B cell (primary cell): ENCODE data around the gene GABRG3. TPM values are rescaled to one million over a fixed set of nuclear protein-coding genes. Genes with fewer than 3 reads are reported as not detected.

Experiments
- ATAC-seq: fragments of 200-7000 bp; cut with Tn5 transposase; one replicate; pipeline ENCODE4 v1.10.0; 2021; ENCODE audit warnings: low read depth, mild to moderate bottlenecking, moderate number of reproducible peaks, moderate library complexity
- CTCF ChIA-PET: fragments of 350-600 bp; sonication (Branson Sonifier 250); formaldehyde crosslinking; loops from one replicate; lab custom pipeline; 2021; ENCODE audit warnings: antibody characterized with exemption, inconsistent platforms; lab: Charles Lee
- POLR2A ChIA-PET: fragments of 350-600 bp; sonication (Branson Sonifier 250); formaldehyde crosslinking; loops from one replicate; lab custom pipeline; 2021; ENCODE audit warnings: antibody characterized with exemption; lab: Charles Lee
- DNase-seq: peaks from one replicate; pipeline ENCODE4 v3.0.0; 2013
- H2AFZ ChIP-seq: 2 replicates; pipeline ENCODE4 v1.6.1; 2012; ENCODE audit warnings: mild to moderate bottlenecking, low read depth, low read length; ENCODE audit not compliant: insufficient read depth, poor library complexity, severe bottlenecking
- H3K27ac ChIP-seq, 2 donors: 1 replicate in 1 of 2; 2 replicates in 1 of 2; pipeline ENCODE4 v1.5.1; 2012 to 2013; ENCODE audit warnings: low read length in 2 of 2, mild to moderate bottlenecking in 2 of 2, moderate library complexity in 1 of 2
- H3K27me3 ChIP-seq, 4 experiments: fragments of 200-600 bp in 1 of 4; sonication (generic) in 1 of 4; replicated peaks in 1 of 4; 1 replicate in 2 of 4; 2 replicates in 2 of 4; pipeline versions ENCODE4 v1.6.1 to v1.7.0; 2013 to 2016; ENCODE audit warnings: low read length in 3 of 4, mild to moderate bottlenecking in 2 of 4, mixed read lengths in 1 of 4, moderate library complexity in 1 of 4; ENCODE audit not compliant: insufficient read depth in 4 of 4, control insufficient read depth in 3 of 4; ENCODE audit errors: control extremely low read depth in 1 of 4
- H3K36me3 ChIP-seq, 2 experiments: replicated peaks in 1 of 2; 1 replicate in 1 of 2; 2 replicates in 1 of 2; pipeline versions ENCODE4 v1.6.1 to v1.7.1; 2013; ENCODE audit warnings: low read length in 1 of 2; ENCODE audit not compliant: insufficient read depth in 2 of 2, control insufficient read depth in 1 of 2; ENCODE audit errors: control extremely low read depth in 1 of 2, extremely low read depth in 1 of 2
- H3K4me1 ChIP-seq, 2 donors: fragments of 200-600 bp in 1 of 2; sonication (generic) in 1 of 2; 1 replicate in 1 of 2; 2 replicates in 1 of 2; pipeline versions ENCODE4 v1.5.1 to v1.6.1; 2013 to 2017; ENCODE audit warnings: low read length in 2 of 2; ENCODE audit not compliant: control insufficient read depth in 2 of 2, insufficient read depth in 2 of 2
- H3K4me2 ChIP-seq: replicated peaks from 2 replicates; pipeline ENCODE3; 2012; ENCODE audit warnings: mild to moderate bottlenecking, low read depth, low read length; ENCODE audit not compliant: poor library complexity, severe bottlenecking
- H3K4me3 ChIP-seq, 5 experiments: fragments of 200-600 bp in 1 of 5; sonication (generic) in 1 of 5; 1 replicate in 3 of 5; 2 replicates in 2 of 5; pipeline versions ENCODE4 v1.5.1 to v1.7.0; 2011 to 2016; ENCODE audit warnings: low read length in 4 of 5, mild to moderate bottlenecking in 4 of 5, low read depth in 2 of 5, control low read depth in 1 of 5, moderate library complexity in 1 of 5; ENCODE audit not compliant: insufficient read depth in 1 of 5; ENCODE audit errors: control extremely low read depth in 1 of 5, extremely low read depth in 1 of 5
- H3K79me2 ChIP-seq: fragments of 200-600 bp; sonication (generic); one replicate; pipeline ENCODE4 v1.6.0; 2016; ENCODE audit warnings: low read length; ENCODE audit not compliant: control insufficient read depth, insufficient read depth
- H3K9ac ChIP-seq: fragments of 200-600 bp; sonication (generic); 2 replicates; pipeline ENCODE4 v1.6.1; 2017; ENCODE audit warnings: mild to moderate bottlenecking, low read length, moderate library complexity
- H3K9me3 ChIP-seq, 3 donors: one replicate each; pipeline versions ENCODE4 v1.6.1 to v1.7.1; 2013; ENCODE audit warnings: low read length in 2 of 3; ENCODE audit not compliant: control insufficient read depth in 2 of 3, insufficient read depth in 1 of 3; ENCODE audit errors: control extremely low read depth in 1 of 3
- H4K20me1 ChIP-seq: 2 replicates; pipeline ENCODE4 v1.6.0; 2012; ENCODE audit warnings: mild to moderate bottlenecking, low read length; ENCODE audit not compliant: insufficient read depth, control insufficient read depth, poor library complexity, severe bottlenecking
- H3K27ac Mint-ChIP-seq: one replicate; pipeline ENCODE4 v1.8.0; 2021; ENCODE audit warnings: mixed read lengths
- H3K27me3 Mint-ChIP-seq: one replicate; pipeline ENCODE4 v1.8.0; 2021; ENCODE audit warnings: mixed read lengths
- H3K4me1 Mint-ChIP-seq: one replicate; pipeline ENCODE4 v1.8.0; 2021; ENCODE audit warnings: mixed read lengths
- H3K4me3 Mint-ChIP-seq: one replicate; pipeline ENCODE4 v1.8.0; 2021; ENCODE audit warnings: mixed read lengths
- H3K9me3 Mint-ChIP-seq: one replicate; pipeline ENCODE4 v1.8.0; 2022; ENCODE audit warnings: mixed read lengths; ENCODE audit not compliant: insufficient read depth
- EZH2 ChIP-seq: IDR thresholded peaks from 2 replicates; pipeline ENCODE4 v1.6.1; 2012; ENCODE audit warnings: borderline replicate concordance, low read depth, mild to moderate bottlenecking, moderate library complexity, low read length; ENCODE audit not compliant: insufficient read depth, poor library complexity, severe bottlenecking
- WGBS: methylation state at CpG from one replicate; pipeline ENCODE4 v1.1.5; 2013; ENCODE audit warnings: missing lambda C conversion rate; ENCODE audit not compliant: insufficient coverage; 5-methylcytosine and 5-hydroxymethylcytosine counted together
- intact Hi-C: fragments of 100-400 bp; cut with micrococcal nuclease; formaldehyde crosslinking; loops from one replicate; pipeline ENCODE4 v1.10.0; 2022
- polyA plus RNA-seq: library from polyadenylated mRNA; depleted of rRNA; stranded (reverse); fragments of >200 nt; gene quantifications from 2 replicates; pipeline ENCODE4 v1.2.3, GENCODE V29; 2012
- total RNA-seq, 2 donors: library from RNA; stranded (reverse); fragments of 120-200 nt in 1 of 2; gene quantifications; 1 replicate in 1 of 2; 2 replicates in 1 of 2; pipeline versions ENCODE4 v1.2.3 to v1.2.4, GENCODE V29; 2013 to 2022
- TF ChIP-seq, protein P1 (sequence below): fragments of 200-600 bp; IDR thresholded peaks from one replicate; pipeline ENCODE4 v1.8.0; 2022; ENCODE audit warnings: antibody characterized with exemption, mild to moderate bottlenecking

The GABRG3 gene
- total and polyA plus RNA-seq, 2 donors (not counting 1 experiment from before 2014, with no cell fraction given): not detected

DNA sequence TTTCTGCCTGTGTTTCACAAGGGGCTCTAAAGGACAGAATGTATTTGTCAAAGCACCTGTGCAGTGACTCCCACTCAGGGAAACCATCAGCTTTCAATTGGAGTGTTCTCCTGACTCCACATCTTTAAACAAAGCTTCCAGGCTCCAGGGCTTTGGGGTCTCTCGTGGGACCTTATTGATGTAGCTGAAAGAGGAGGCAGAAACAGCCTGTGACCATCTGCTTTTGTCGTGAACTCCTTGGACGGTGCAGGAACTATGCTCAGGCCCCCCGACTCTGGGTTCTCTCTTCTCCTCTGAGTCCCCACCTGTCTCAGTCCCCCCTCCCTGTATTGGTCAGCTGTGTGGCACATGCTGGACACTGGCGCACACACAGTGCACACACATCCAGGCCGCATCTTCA lies 486.8 kb downstream of the GABRG3 start:
- Histone ChIP-seq H3K79me2 (no peaks in the 10 kb centered on the region), H3K9ac (no peak overlapping the region), H3K4me1 (no peaks in the 10 kb centered on the region), H3K9me3 (peaks cover 0 to 12% (median 0%) of the 10 kb centered on the region in 3 donors), H3K4me2 (no peak overlapping the region), H4K20me1 (no peaks in the 10 kb centered on the region), H2AFZ (no peak overlapping the region), H3K36me3 (no peaks in the 10 kb centered on the region), H3K4me3 (no peak overlapping the region), H3K27ac (no peak overlapping the region), H3K27me3 (no peaks in the 10 kb centered on the region)
- ChIA-PET POLR2A (no interaction called here), CTCF (no interaction called here)
- TF ChIP-seq, protein P1, sequence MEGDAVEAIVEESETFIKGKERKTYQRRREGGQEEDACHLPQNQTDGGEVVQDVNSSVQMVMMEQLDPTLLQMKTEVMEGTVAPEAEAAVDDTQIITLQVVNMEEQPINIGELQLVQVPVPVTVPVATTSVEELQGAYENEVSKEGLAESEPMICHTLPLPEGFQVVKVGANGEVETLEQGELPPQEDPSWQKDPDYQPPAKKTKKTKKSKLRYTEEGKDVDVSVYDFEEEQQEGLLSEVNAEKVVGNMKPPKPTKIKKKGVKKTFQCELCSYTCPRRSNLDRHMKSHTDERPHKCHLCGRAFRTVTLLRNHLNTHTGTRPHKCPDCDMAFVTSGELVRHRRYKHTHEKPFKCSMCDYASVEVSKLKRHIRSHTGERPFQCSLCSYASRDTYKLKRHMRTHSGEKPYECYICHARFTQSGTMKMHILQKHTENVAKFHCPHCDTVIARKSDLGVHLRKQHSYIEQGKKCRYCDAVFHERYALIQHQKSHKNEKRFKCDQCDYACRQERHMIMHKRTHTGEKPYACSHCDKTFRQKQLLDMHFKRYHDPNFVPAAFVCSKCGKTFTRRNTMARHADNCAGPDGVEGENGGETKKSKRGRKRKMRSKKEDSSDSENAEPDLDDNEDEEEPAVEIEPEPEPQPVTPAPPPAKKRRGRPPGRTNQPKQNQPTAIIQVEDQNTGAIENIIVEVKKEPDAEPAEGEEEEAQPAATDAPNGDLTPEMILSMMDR: no peak
- no peak for TF ChIP-seq EZH2
- DNase-seq (no peak), ATAC-seq (no peak)
- no peaks in the 10 kb centered on the region for H3K27me3 Mint-ChIP-seq
- 97% methylated on average over 5 of the region's 6 CpGs for WGBS
- H3K4me1 Mint-ChIP-seq: no peaks in the 10 kb centered on the region
- peaks cover 7% of the 10 kb centered on the region for H3K9me3 Mint-ChIP-seq
- no peak overlapping the region for H3K27ac Mint-ChIP-seq
- intact Hi-C loops: no loop called here
- no peak overlapping the region for H3K4me3 Mint-ChIP-seq

DNA sequence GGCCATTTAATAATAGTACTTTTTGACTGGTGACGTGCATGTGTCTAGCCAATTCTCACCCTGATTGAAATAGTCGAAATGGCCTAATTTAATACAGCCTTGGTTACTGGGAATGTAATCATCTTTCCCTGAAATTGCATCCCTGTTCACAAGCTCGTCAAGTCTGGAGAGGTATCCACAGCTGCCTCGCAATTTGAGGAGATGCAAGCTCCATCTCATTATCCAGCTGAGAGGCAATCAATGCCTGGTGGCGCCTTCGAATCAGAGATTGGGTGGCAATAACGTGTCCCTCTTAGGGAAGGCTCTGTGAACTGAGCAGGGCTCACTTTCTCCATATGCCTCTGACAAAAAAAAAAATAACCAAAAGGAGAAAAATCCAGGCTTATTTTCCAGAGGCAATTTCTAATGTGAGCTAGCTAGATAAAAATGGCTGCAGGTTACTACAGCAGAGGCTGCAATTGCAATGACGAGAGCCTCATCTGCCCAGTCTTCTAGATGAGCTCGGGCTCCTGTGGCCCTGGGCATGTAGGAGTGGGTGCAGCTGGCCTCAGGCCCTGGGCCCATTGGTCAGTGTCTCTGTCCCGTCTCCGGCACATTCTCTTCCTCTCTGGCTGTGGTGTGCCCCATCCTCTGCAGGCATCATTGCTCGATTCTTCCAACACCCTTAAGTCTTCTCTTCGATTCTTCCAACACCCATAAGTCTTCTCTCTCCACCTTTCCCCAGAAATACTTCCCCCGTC lies 487.5 kb downstream of the GABRG3 start:
- Histone ChIP-seq H3K4me3 (no peak overlapping the region), H2AFZ (no peak overlapping the region), H3K27ac (no peak overlapping the region), H3K9ac (no peak overlapping the region), H3K79me2 (no peaks in the 10 kb centered on the region), H3K36me3 (no peaks in the 10 kb centered on the region), H3K9me3 (peaks cover 0 to 14% (median 0%) of the 10 kb centered on the region in 3 donors), H3K4me2 (no peak overlapping the region), H3K4me1 (no peaks in the 10 kb centered on the region), H4K20me1 (no peaks in the 10 kb centered on the region), H3K27me3 (no peaks in the 10 kb centered on the region)
- Mint-ChIP-seq H3K9me3 (peaks cover 4% of the 10 kb centered on the region), H3K4me3 (no peak overlapping the region), H3K27ac (no peak overlapping the region), H3K27me3 (no peaks in the 10 kb centered on the region), H3K4me1 (no peaks in the 10 kb centered on the region)
- ATAC-seq (no peak), DNase-seq (no peak)
- TF ChIP-seq, protein P1: no peak
- TF ChIP-seq EZH2: no peak
- 91% methylated on average over 12 of the region's 14 CpGs for WGBS
- intact Hi-C loops: no loop called here
- ChIA-PET CTCF (no interaction called here), POLR2A (no interaction called here)
